ENCODE results near the gene MEOX2.

- TF ChIP-seq CTCF (conservative IDR thresholded peaks at IDR 0.05) (no peak), EZH2 (IDR thresholded peaks at IDR 0.05; ENCODE audit: low read depth) (no peak)
Observed at GRCh38 chr7:15669443-15670090, 16.9 kb downstream of the MEOX2 start.
